SKM-1 (cell line): ENCODE measurements around the gene GPR162.

ENCODE experiments used
- DNase-seq: peaks from one replicate; lab custom pipeline; 2025; ENCODE audit not compliant: unreplicated experiment; lab: John Stamatoyannopoulos, UW

The GPR162 gene

GRCh38 chr12:6787309-6787708, 34.3 kb upstream of the GPR162 start:
- DNase-seq, result no peak

GRCh38 chr12:6788972-6789924, 32.4 kb upstream of the GPR162 start, which contains the start of gene CD4:
TSS of gene CD4 (plus strand) at chr12:6789528. CDS start at chr12:6800139, 10,611 bp downstream.
- no peak for DNase-seq

- DNase-seq, result no peak
Observed at GRCh38 chr12:6790496-6791150, 31.0 kb upstream of the GPR162 start.

- DNase-seq, result no peak
Observed at GRCh38 chr12:6791931-6792520, 29.6 kb upstream of the GPR162 start.

GRCh38 chr12:6792522-6793201, 29.0 kb upstream of the GPR162 start:
- DNase-seq, result peak; percentile 42

GRCh38 chr12:6795088-6795487, 26.5 kb upstream of the GPR162 start:
- no peak for DNase-seq

- no peak for DNase-seq
Observed at GRCh38 chr12:6796576-6796975, 25.0 kb upstream of the GPR162 start.

- no peak for DNase-seq
Observed at GRCh38 chr12:6799147-6799546, 22.5 kb upstream of the GPR162 start.

GRCh38 chr12:6807170-6807569, 14.5 kb upstream of the GPR162 start:
- DNase-seq, result no peak

- DNase-seq, result no peak
Observed at GRCh38 chr12:6809056-6809455, 12.6 kb upstream of the GPR162 start.

- no peak for DNase-seq
Observed at GRCh38 chr12:6810758-6811157, 10.9 kb upstream of the GPR162 start.

- DNase-seq, result no peak
Observed at GRCh38 chr12:6813363-6813762, 8.3 kb upstream of the GPR162 start.

GRCh38 chr12:6816598-6816997, 5.0 kb upstream of the GPR162 start:
- DNase-seq, result no peak

GRCh38 chr12:6817098-6817497, 4.5 kb upstream of the GPR162 start:
- no peak for DNase-seq

GRCh38 chr12:6817662-6818157, 3.9 kb upstream of the GPR162 start:
- DNase-seq, result no peak

GRCh38 chr12:6818222-6818621, 3.4 kb upstream of the GPR162 start:
- no peak for DNase-seq

- no peak for DNase-seq
Observed at GRCh38 chr12:6818645-6819044, 3.0 kb upstream of the GPR162 start.

- DNase-seq, result no peak
Observed at GRCh38 chr12:6819106-6820030, 2.3 kb upstream of the GPR162 start.

- no peak for DNase-seq
Observed at GRCh38 chr12:6820166-6820565, 1.5 kb upstream of the GPR162 start.
